CD14-positive monocyte (primary cell): ENCODE measurements around the gene VAX1. TPM values are rescaled to one million over a fixed set of nuclear protein-coding genes. Genes with fewer than 3 reads are reported as not detected.

Source experiments
- DNase-seq, 3 donors: peaks; one replicate each; pipeline ENCODE4 v3.0.0-alpha.2; 2011 to 2022
- H2AFZ ChIP-seq: 2 replicates; pipeline ENCODE4 v1.6.0; 2012; ENCODE audit warnings: mild to moderate bottlenecking, low read depth, low read length, inconsistent platforms; ENCODE audit not compliant: insufficient read depth, poor library complexity, severe bottlenecking
- H3K27ac ChIP-seq, 2 donors: 1 replicate in 1 of 2; 2 replicates in 1 of 2; pipeline ENCODE4 v1.5.1; 2012 to 2013; ENCODE audit warnings: low read length in 2 of 2, control low read depth in 1 of 2, inconsistent platforms in 1 of 2, low read depth in 1 of 2, mild to moderate bottlenecking in 1 of 2
- H3K27me3 ChIP-seq, 2 donors: one replicate each; pipeline versions ENCODE4 v1.6.0 to v1.6.1; 2011 to 2013; ENCODE audit warnings: low read length in 2 of 2; ENCODE audit not compliant: control insufficient read depth in 2 of 2, insufficient read depth in 2 of 2
- H3K36me3 ChIP-seq, 2 donors: replicated peaks in 1 of 2; 1 replicate in 1 of 2; 2 replicates in 1 of 2; pipeline versions ENCODE4 v1.5.1 to v1.6.1; 2012 to 2013; ENCODE audit warnings: low read length in 2 of 2, control low read depth in 1 of 2, inconsistent platforms in 1 of 2, mild to moderate bottlenecking in 1 of 2; ENCODE audit not compliant: insufficient read depth in 2 of 2, control insufficient read depth in 1 of 2
- H3K4me1 ChIP-seq, 2 donors: 1 replicate in 1 of 2; 2 replicates in 1 of 2; pipeline versions ENCODE4 v1.5.1 to v1.6.1; 2012 to 2013; ENCODE audit warnings: low read length in 2 of 2, control low read depth in 1 of 2, inconsistent platforms in 1 of 2, mild to moderate bottlenecking in 1 of 2, moderate library complexity in 1 of 2; ENCODE audit not compliant: insufficient read depth in 2 of 2, control insufficient read depth in 1 of 2
- H3K4me2 ChIP-seq: replicated peaks from 2 replicates; pipeline ENCODE3; 2012; ENCODE audit warnings: low read length, moderate library complexity, mild to moderate bottlenecking; ENCODE audit not compliant: poor library complexity, severe bottlenecking; ENCODE audit errors: extremely low read depth
- H3K4me3 ChIP-seq, 3 experiments: fragments of 200-600 bp in 1 of 3; sonication (generic) in 1 of 3; replicated peaks in 1 of 3; 1 replicate in 2 of 3; 2 replicates in 1 of 3; pipeline ENCODE4 v1.5.1; 2011 to 2013; ENCODE audit warnings: low read length in 3 of 3, mild to moderate bottlenecking in 3 of 3, control low read depth in 2 of 3, low read depth in 2 of 3, inconsistent platforms in 1 of 3, moderate library complexity in 1 of 3
- H3K79me2 ChIP-seq: 2 replicates; pipeline ENCODE4 v1.6.0; 2012; ENCODE audit warnings: mild to moderate bottlenecking, control low read depth, inconsistent platforms, low read length, moderate library complexity; ENCODE audit not compliant: insufficient read depth
- H3K9ac ChIP-seq: 2 replicates; pipeline ENCODE4 v1.6.0; 2017; ENCODE audit warnings: low read length, mild to moderate bottlenecking; ENCODE audit not compliant: insufficient read depth, poor library complexity, severe bottlenecking
- H3K9me3 ChIP-seq, 2 donors: replicated peaks in 1 of 2; 1 replicate in 1 of 2; 2 replicates in 1 of 2; pipeline versions ENCODE4 v1.5.1 to v1.6.1; 2012 to 2013; ENCODE audit warnings: low read length in 2 of 2, control low read depth in 1 of 2; ENCODE audit not compliant: control insufficient read depth in 1 of 2, insufficient read depth in 1 of 2
- H4K20me1 ChIP-seq: 2 replicates; pipeline ENCODE4 v1.6.0; 2012; ENCODE audit warnings: mild to moderate bottlenecking, low read length, control low read depth, moderate library complexity; ENCODE audit not compliant: insufficient read depth
- H3K27ac Mint-ChIP-seq, 7 donors: one replicate each; pipeline ENCODE4 v1.8.0; 2020; ENCODE audit warnings: mild to moderate bottlenecking in 7 of 7, mixed read lengths in 7 of 7, moderate library complexity in 6 of 7, inconsistent platforms in 2 of 7
- H3K27me3 Mint-ChIP-seq, 3 donors: one replicate each; pipeline ENCODE4 v1.8.0; 2021 to 2022; ENCODE audit warnings: low read depth in 3 of 3, mild to moderate bottlenecking in 3 of 3, mixed read lengths in 3 of 3, moderate library complexity in 3 of 3, inconsistent platforms in 1 of 3
- H3K36me3 Mint-ChIP-seq, 2 donors: one replicate each; pipeline ENCODE4 v1.8.0; 2020; ENCODE audit warnings: mixed read lengths in 2 of 2, inconsistent platforms in 1 of 2, mild to moderate bottlenecking in 1 of 2
- H3K4me1 Mint-ChIP-seq: one replicate; pipeline ENCODE4 v1.8.0; 2020; ENCODE audit warnings: mild to moderate bottlenecking, mixed read lengths
- H3K4me3 Mint-ChIP-seq, 2 donors: one replicate each; pipeline ENCODE4 v1.8.0; 2020; ENCODE audit warnings: mild to moderate bottlenecking in 2 of 2, mixed read lengths in 2 of 2, moderate library complexity in 1 of 2
- H3K9me3 Mint-ChIP-seq, 7 donors: one replicate each; pipeline ENCODE4 v1.8.0; 2020 to 2022; ENCODE audit warnings: mixed read lengths in 7 of 7, mild to moderate bottlenecking in 6 of 7, moderate library complexity in 6 of 7, inconsistent platforms in 2 of 7
- WGBS: methylation state at CpG from one replicate; pipeline ENCODE4 v1.1.5; 2013; ENCODE audit warnings: missing lambda C conversion rate; ENCODE audit not compliant: insufficient coverage; 5-methylcytosine and 5-hydroxymethylcytosine counted together
- intact Hi-C, 2 donors: fragments of 100-400 bp; cut with micrococcal nuclease; formaldehyde crosslinking; loops; one replicate each; pipeline versions ENCODE4 v1.15.0 to v1.15.1; 2023
- polyA plus RNA-seq, 3 donors: library from polyadenylated mRNA; depleted of rRNA in 1 of 3; unstranded in 2 of 3; stranded (reverse) in 1 of 3; fragments of 300-500 nt in 2 of 3; fragments of >200 nt in 1 of 3; fragmentation: Illumina TruSeq in 2 of 3; gene quantifications; 1 replicate in 2 of 3; 2 replicates in 1 of 3; pipeline ENCODE4 v1.2.3, GENCODE V29; 2012 to 2021
- TF ChIP-seq, protein P1 (sequence below): fragments of 200-600 bp; IDR thresholded peaks from one replicate; pipeline ENCODE4 v1.8.0; 2022; ENCODE audit warnings: antibody characterized with exemption, mild to moderate bottlenecking

The VAX1 gene
- polyA plus RNA-seq, 3 donors, result not detected

- DNase-seq, result no peak
- Mint-ChIP-seq H3K27ac (peak overlapping the region in 1 of 7 donors; percentile 31), H3K4me3 (peak overlapping the region; percentile 48 to 91), H3K27me3 (peaks cover 91 to 95% (median 91%) of the 10 kb centered on the region in 3 donors), H3K9me3 (peaks cover 0 to 57% (median 27%) of the 10 kb centered on the region in 7 donors), H3K4me1 (peaks cover 46% of the 10 kb centered on the region), H3K36me3 (peaks cover 6 to 10% of the 10 kb centered on the region in 2 donors)
- no peaks in the 10 kb centered on the region for H3K36me3 ChIP-seq
- H3K9me3 ChIP-seq, result peaks cover 16 to 56% of the 10 kb centered on the region in 2 donors
- WGBS, result 3% methylated on average over 20 of the region's 30 CpGs
- TF ChIP-seq, protein P1, sequence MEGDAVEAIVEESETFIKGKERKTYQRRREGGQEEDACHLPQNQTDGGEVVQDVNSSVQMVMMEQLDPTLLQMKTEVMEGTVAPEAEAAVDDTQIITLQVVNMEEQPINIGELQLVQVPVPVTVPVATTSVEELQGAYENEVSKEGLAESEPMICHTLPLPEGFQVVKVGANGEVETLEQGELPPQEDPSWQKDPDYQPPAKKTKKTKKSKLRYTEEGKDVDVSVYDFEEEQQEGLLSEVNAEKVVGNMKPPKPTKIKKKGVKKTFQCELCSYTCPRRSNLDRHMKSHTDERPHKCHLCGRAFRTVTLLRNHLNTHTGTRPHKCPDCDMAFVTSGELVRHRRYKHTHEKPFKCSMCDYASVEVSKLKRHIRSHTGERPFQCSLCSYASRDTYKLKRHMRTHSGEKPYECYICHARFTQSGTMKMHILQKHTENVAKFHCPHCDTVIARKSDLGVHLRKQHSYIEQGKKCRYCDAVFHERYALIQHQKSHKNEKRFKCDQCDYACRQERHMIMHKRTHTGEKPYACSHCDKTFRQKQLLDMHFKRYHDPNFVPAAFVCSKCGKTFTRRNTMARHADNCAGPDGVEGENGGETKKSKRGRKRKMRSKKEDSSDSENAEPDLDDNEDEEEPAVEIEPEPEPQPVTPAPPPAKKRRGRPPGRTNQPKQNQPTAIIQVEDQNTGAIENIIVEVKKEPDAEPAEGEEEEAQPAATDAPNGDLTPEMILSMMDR, result no peak
- peaks cover 84 to 95% of the 10 kb centered on the region in 2 donors for H3K27me3 ChIP-seq
- peak overlapping the region; percentile 69 for H3K4me2 ChIP-seq
- no peak overlapping the region for H3K4me3 ChIP-seq
- no peaks in the 10 kb centered on the region for H4K20me1 ChIP-seq
- H3K4me1 ChIP-seq, result peaks cover 38 to 50% of the 10 kb centered on the region in 2 donors
- H3K27ac ChIP-seq, result no peak overlapping the region
- H3K9ac ChIP-seq, result no peak overlapping the region
- no peaks in the 10 kb centered on the region for H3K79me2 ChIP-seq
- intact Hi-C loops, result no loop called here
- no peak overlapping the region for H2AFZ ChIP-seq
Measured at GRCh38 chr10:117133273-117134055, 4.6 kb downstream of the VAX1 start.

GRCh38 chr10:117132751-117133231 is 5.3 kb downstream of the VAX1 start:
- WGBS, result 4% methylated on average over 25 of the region's 27 CpGs
- no peaks in the 10 kb centered on the region for H4K20me1 ChIP-seq
- H3K27ac ChIP-seq, result no peak overlapping the region
- DNase-seq, result no peak
- Mint-ChIP-seq H3K27ac (no peak overlapping the region), H3K4me1 (peaks cover 41% of the 10 kb centered on the region), H3K9me3 (peaks cover 0 to 55% (median 22%) of the 10 kb centered on the region in 7 donors), H3K4me3 (peak overlapping the region in 1 of 2 donors; percentile 91), H3K36me3 (peaks cover 6 to 10% of the 10 kb centered on the region in 2 donors), H3K27me3 (peaks cover 85 to 92% (median 85%) of the 10 kb centered on the region in 3 donors)
- H3K27me3 ChIP-seq, result peaks cover 84 to 93% of the 10 kb centered on the region in 2 donors
- TF ChIP-seq, protein P1, result no peak
- no peaks in the 10 kb centered on the region for H3K79me2 ChIP-seq
- H3K4me1 ChIP-seq, result peaks cover 37 to 44% of the 10 kb centered on the region in 2 donors
- H3K9me3 ChIP-seq, result peaks cover 16 to 52% of the 10 kb centered on the region in 2 donors
- H3K36me3 ChIP-seq, result no peaks in the 10 kb centered on the region
- H3K4me3 ChIP-seq, result no peak overlapping the region
- intact Hi-C loops, result no loop called here
- H2AFZ ChIP-seq, result no peak overlapping the region
- H3K9ac ChIP-seq, result no peak overlapping the region
- no peak overlapping the region for H3K4me2 ChIP-seq
